IMR-90 (cell line): ENCODE measurements around the gene RABGEF1.

Source experiments
- BHLHE40 ChIP-seq: fragments of 150-350 bp; IDR thresholded peaks from 2 replicates; pipeline ENCODE4 v1.6.1; 2016; ENCODE audit warnings: mild to moderate bottlenecking, low read depth, low read length
- CEBPB ChIP-seq: IDR thresholded peaks from 2 replicates; pipeline ENCODE4 v1.6.1; 2012; ENCODE audit warnings: low read depth, low read length, improper control_type of control experiment
- CHD1 ChIP-seq: IDR thresholded peaks from 2 replicates; pipeline ENCODE4 v1.6.1; 2012; ENCODE audit warnings: low read depth, low read length, improper control_type of control experiment
- FOS ChIP-seq: fragments of 150-350 bp; IDR thresholded peaks from 2 replicates; pipeline ENCODE4 v1.6.1; 2016; ENCODE audit warnings: low read depth, low read length
- MAFK ChIP-seq: IDR thresholded peaks from 2 replicates; pipeline ENCODE4 v1.6.1; 2012; ENCODE audit warnings: low read depth, low read length, improper control_type of control experiment
- MAZ ChIP-seq: IDR thresholded peaks from 2 replicates; pipeline ENCODE4 v1.6.1; 2012; ENCODE audit warnings: low read depth, mild to moderate bottlenecking, low read length, improper control_type of control experiment, moderate library complexity, borderline replicate concordance
- MXI1 ChIP-seq: IDR thresholded peaks from 2 replicates; pipeline ENCODE4 v1.6.1; 2012; ENCODE audit warnings: low read depth, mild to moderate bottlenecking, low read length, moderate library complexity, borderline replicate concordance
- NFE2L2 ChIP-seq: fragments of 150-350 bp; IDR thresholded peaks from 2 replicates; pipeline ENCODE4 v1.6.1; 2016; ENCODE audit warnings: low read depth, mild to moderate bottlenecking, low read length
- POLR2A ChIP-seq: IDR thresholded peaks from 2 replicates; pipeline ENCODE4 v1.6.1; 2012; ENCODE audit warnings: mild to moderate bottlenecking, low read depth, low read length
- RAD21 ChIP-seq: IDR thresholded peaks from 2 replicates; pipeline ENCODE4 v1.6.1; 2012; ENCODE audit warnings: low read length, improper control_type of control experiment
- RFX5 ChIP-seq: IDR thresholded peaks from 2 replicates; pipeline ENCODE4 v1.8.0; 2012; ENCODE audit warnings: low read depth, mild to moderate bottlenecking, low read length, moderate library complexity
- SMC3 ChIP-seq: fragments of 150-350 bp; IDR thresholded peaks from 2 replicates; pipeline ENCODE4 v1.6.1; 2016; ENCODE audit warnings: low read depth, mild to moderate bottlenecking, antibody characterized with exemption, low read length, moderate library complexity
- TF ChIP-seq, protein P1 (sequence below): conservative IDR thresholded peaks from 2 replicates; pipeline ENCODE4 v1.5.1; 2012; ENCODE audit warnings: mild to moderate bottlenecking, low read depth, low read length, improper control_type of control experiment
- TF ChIP-seq, protein P2 (sequence below): fragments of 150-350 bp; IDR thresholded peaks from 2 replicates; pipeline ENCODE4 v1.6.1; 2016; ENCODE audit warnings: low read depth, mild to moderate bottlenecking, low read length, moderate library complexity, borderline replicate concordance

DNA sequence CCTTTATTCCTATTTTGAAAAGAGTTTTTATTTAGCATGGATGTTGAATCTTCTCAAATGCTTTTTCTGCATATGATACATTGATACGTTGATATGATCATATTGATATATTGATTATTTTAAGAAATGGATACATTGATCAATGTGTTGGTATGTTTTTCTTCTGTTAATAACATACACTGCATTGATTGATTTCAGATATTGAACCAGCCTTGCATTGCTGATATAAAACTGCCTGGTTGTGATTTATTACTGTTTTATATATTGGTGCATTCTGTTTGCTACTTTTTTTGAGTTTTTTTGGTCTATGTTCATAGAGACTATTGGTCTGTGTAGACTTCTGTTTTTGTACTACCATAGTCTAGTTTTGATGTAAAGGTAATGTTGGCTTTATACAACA, 26.8 kb upstream of the RABGEF1 start:
- TF ChIP-seq SMC3 (no peak), POLR2A (no peak), CEBPB (no peak), MXI1 (no peak), RFX5 (no peak), MAZ (no peak), BHLHE40 (no peak), MAFK (no peak), CHD1 (no peak), FOS (no peak), NFE2L2 (no peak), RAD21 (no peak)
- TF ChIP-seq, protein P1, sequence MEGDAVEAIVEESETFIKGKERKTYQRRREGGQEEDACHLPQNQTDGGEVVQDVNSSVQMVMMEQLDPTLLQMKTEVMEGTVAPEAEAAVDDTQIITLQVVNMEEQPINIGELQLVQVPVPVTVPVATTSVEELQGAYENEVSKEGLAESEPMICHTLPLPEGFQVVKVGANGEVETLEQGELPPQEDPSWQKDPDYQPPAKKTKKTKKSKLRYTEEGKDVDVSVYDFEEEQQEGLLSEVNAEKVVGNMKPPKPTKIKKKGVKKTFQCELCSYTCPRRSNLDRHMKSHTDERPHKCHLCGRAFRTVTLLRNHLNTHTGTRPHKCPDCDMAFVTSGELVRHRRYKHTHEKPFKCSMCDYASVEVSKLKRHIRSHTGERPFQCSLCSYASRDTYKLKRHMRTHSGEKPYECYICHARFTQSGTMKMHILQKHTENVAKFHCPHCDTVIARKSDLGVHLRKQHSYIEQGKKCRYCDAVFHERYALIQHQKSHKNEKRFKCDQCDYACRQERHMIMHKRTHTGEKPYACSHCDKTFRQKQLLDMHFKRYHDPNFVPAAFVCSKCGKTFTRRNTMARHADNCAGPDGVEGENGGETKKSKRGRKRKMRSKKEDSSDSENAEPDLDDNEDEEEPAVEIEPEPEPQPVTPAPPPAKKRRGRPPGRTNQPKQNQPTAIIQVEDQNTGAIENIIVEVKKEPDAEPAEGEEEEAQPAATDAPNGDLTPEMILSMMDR: no peak
- TF ChIP-seq, protein P2, sequence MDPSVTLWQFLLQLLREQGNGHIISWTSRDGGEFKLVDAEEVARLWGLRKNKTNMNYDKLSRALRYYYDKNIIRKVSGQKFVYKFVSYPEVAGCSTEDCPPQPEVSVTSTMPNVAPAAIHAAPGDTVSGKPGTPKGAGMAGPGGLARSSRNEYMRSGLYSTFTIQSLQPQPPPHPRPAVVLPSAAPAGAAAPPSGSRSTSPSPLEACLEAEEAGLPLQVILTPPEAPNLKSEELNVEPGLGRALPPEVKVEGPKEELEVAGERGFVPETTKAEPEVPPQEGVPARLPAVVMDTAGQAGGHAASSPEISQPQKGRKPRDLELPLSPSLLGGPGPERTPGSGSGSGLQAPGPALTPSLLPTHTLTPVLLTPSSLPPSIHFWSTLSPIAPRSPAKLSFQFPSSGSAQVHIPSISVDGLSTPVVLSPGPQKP: no peak
